Measurements from ENCODE around the gene RANBP2.
A peak's percentile ranks its signal among the peaks of the same experiment; 100 is the strongest.
"Not testable (repeated sequence)": the region's sequence is repeated elsewhere in the genome, so short reads cannot be mapped to it uniquely, and the experiment has no call there.

The RANBP2 gene

GRCh38 chr2:108719149-108720044, at the start of gene RANBP2:
Gene RANBP2 (plus strand): TSS chr2:108719482. CDS start chr2:108719607, 125 bp downstream.
- peak; percentile 89 for DNase-seq

- not testable (repeated sequence) for DNase-seq
Measured at GRCh38 chr2:108670282-108670681, 49.0 kb upstream of the RANBP2 start.

GRCh38 chr2:108672200-108672805, 47.0 kb upstream of the RANBP2 start:
- not testable (repeated sequence) for DNase-seq

- DNase-seq, result not testable (repeated sequence)
Measured at GRCh38 chr2:108676522-108676921, 42.8 kb upstream of the RANBP2 start.

GRCh38 chr2:108677239-108677744, 42.0 kb upstream of the RANBP2 start:
- DNase-seq, result not testable (repeated sequence)

- DNase-seq, result peak; percentile 63
Measured at GRCh38 chr2:108678198-108678651, 41.1 kb upstream of the RANBP2 start.

GRCh38 chr2:108680805-108681204, 38.5 kb upstream of the RANBP2 start:
- DNase-seq, result not testable (repeated sequence)

- DNase-seq, result peak; percentile 2
Measured at GRCh38 chr2:108688818-108689756, 30.2 kb upstream of the RANBP2 start.

- DNase-seq, result not testable (repeated sequence)
Measured at GRCh38 chr2:108690001-108690400, 29.3 kb upstream of the RANBP2 start.

- DNase-seq, result no peak
Measured at GRCh38 chr2:108691447-108691846, 27.8 kb upstream of the RANBP2 start.

GRCh38 chr2:108701208-108701607, 18.1 kb upstream of the RANBP2 start:
- no peak for DNase-seq

- DNase-seq, result no peak
Measured at GRCh38 chr2:108701806-108702205, 17.5 kb upstream of the RANBP2 start.

GRCh38 chr2:108704871-108705270, 14.4 kb upstream of the RANBP2 start:
- no peak for DNase-seq

- no peak for DNase-seq
Measured at GRCh38 chr2:108707300-108707699, 12.0 kb upstream of the RANBP2 start.

GRCh38 chr2:108716971-108717370, 2.3 kb upstream of the RANBP2 start:
- not testable (repeated sequence) for DNase-seq

GRCh38 chr2:108726048-108726447, 6.8 kb downstream of the RANBP2 start:
- DNase-seq, result not testable (repeated sequence)

- DNase-seq, result not testable (repeated sequence)
Measured at GRCh38 chr2:108734656-108735055, 15.4 kb downstream of the RANBP2 start.

GRCh38 chr2:108757973-108758372, 38.7 kb downstream of the RANBP2 start:
- DNase-seq, result not testable (repeated sequence)

- DNase-seq, result not testable (repeated sequence)
Measured at GRCh38 chr2:108762618-108763017, 43.3 kb downstream of the RANBP2 start.

- not testable (repeated sequence) for DNase-seq
Measured at GRCh38 chr2:108766671-108767070, 47.4 kb downstream of the RANBP2 start.

- not testable (repeated sequence) for DNase-seq
Measured at GRCh38 chr2:108767859-108768258, 48.6 kb downstream of the RANBP2 start.

GRCh38 chr2:108776475-108776874, 57.2 kb downstream of the RANBP2 start:
- DNase-seq, result no peak

Measured in NCI-H1092 treated with DMSO at 0.1 percent for 48 hours (cell line).